Endothelial cell of hepatic sinusoid (primary cell): Measurements from ENCODE around the gene CDKAL1.

Source experiments
- in situ Hi-C: cut with HindIII; loops from 2 replicates; pipeline ENCODE4 v1.10.0; 2017; ENCODE audit warnings: low sequenced_read_pairs

CDKAL1 gene

GRCh38 chr6:20664250-20664649 is 130.0 kb downstream of the CDKAL1 start:
- in situ Hi-C loops, result no loop called here

- in situ Hi-C loops, result no loop called here
These were observed 131.0 kb downstream of the CDKAL1 start for GRCh38 chr6:20665290-20665689.

- in situ Hi-C loops, result no loop called here
These were observed 135.5 kb downstream of the CDKAL1 start for GRCh38 chr6:20669571-20670314.

- in situ Hi-C loops, result no loop called here
These were observed 136.5 kb downstream of the CDKAL1 start for GRCh38 chr6:20670750-20671149.

- in situ Hi-C loops, result no loop called here
These were observed 137.8 kb downstream of the CDKAL1 start for GRCh38 chr6:20672038-20672437.

GRCh38 chr6:20673458-20673857 is 139.2 kb downstream of the CDKAL1 start:
- in situ Hi-C loops, result no loop called here

GRCh38 chr6:20674664-20675063 is 140.4 kb downstream of the CDKAL1 start:
- in situ Hi-C loops, result loop anchor here (5.0 kb wide), 2 partner anchors 52 to 63 kb away; no protein-coding TSS in a partner anchor

- in situ Hi-C loops, result loop anchor here (5.0 kb wide), 2 partner anchors 57 to 58 kb away; no protein-coding TSS in a partner anchor
These were observed 144.6 kb downstream of the CDKAL1 start for GRCh38 chr6:20678831-20679352.

- in situ Hi-C loops, result no loop called here
These were observed 146.5 kb downstream of the CDKAL1 start for GRCh38 chr6:20680697-20681165.

- in situ Hi-C loops, result no loop called here
These were observed 147.0 kb downstream of the CDKAL1 start for GRCh38 chr6:20681243-20681684.

- in situ Hi-C loops, result no loop called here
These were observed 150.2 kb downstream of the CDKAL1 start for GRCh38 chr6:20684474-20684873.

GRCh38 chr6:20686142-20686541 is 151.9 kb downstream of the CDKAL1 start:
- in situ Hi-C loops, result loop anchor here (5.0 kb wide), 1 partner anchor 39 kb away; no protein-coding TSS in a partner anchor

GRCh38 chr6:20687494-20687893 is 153.2 kb downstream of the CDKAL1 start:
- in situ Hi-C loops, result loop anchor here (5.0 kb wide), 1 partner anchor 40 kb away; no protein-coding TSS in a partner anchor

- in situ Hi-C loops, result loop anchor here (5.0 kb wide), 1 partner anchor 42 kb away; no protein-coding TSS in a partner anchor
These were observed 154.6 kb downstream of the CDKAL1 start for GRCh38 chr6:20688710-20689500.

- in situ Hi-C loops, result no loop called here
These were observed 156.9 kb downstream of the CDKAL1 start for GRCh38 chr6:20691185-20691584.

GRCh38 chr6:20692023-20692422 is 157.8 kb downstream of the CDKAL1 start:
- in situ Hi-C loops, result no loop called here

- in situ Hi-C loops, result no loop called here
These were observed 159.3 kb downstream of the CDKAL1 start for GRCh38 chr6:20693466-20694063.

- in situ Hi-C loops, result no loop called here
These were observed 162.4 kb downstream of the CDKAL1 start for GRCh38 chr6:20696676-20697075.

GRCh38 chr6:20698675-20699074 is 164.4 kb downstream of the CDKAL1 start:
- in situ Hi-C loops, result no loop called here

- in situ Hi-C loops, result no loop called here
These were observed 165.1 kb downstream of the CDKAL1 start for GRCh38 chr6:20699402-20699801.

GRCh38 chr6:20700375-20700774 is 166.1 kb downstream of the CDKAL1 start:
- in situ Hi-C loops, result no loop called here
